CD14-positive monocyte (primary cell): Measurements from ENCODE around the gene PRM2. TPM values are rescaled to one million over a fixed set of nuclear protein-coding genes. Genes with fewer than 3 reads are reported as not detected.

Experiments
- DNase-seq, 3 donors: peaks; one replicate each; pipeline ENCODE4 v3.0.0-alpha.2; 2011 to 2022
- H2AFZ ChIP-seq: 2 replicates; pipeline ENCODE4 v1.6.0; 2012; ENCODE audit warnings: mild to moderate bottlenecking, low read depth, low read length, inconsistent platforms; ENCODE audit not compliant: insufficient read depth, poor library complexity, severe bottlenecking
- H3K27ac ChIP-seq, 2 donors: 1 replicate in 1 of 2; 2 replicates in 1 of 2; pipeline ENCODE4 v1.5.1; 2012 to 2013; ENCODE audit warnings: low read length in 2 of 2, control low read depth in 1 of 2, inconsistent platforms in 1 of 2, low read depth in 1 of 2, mild to moderate bottlenecking in 1 of 2
- H3K27me3 ChIP-seq, 2 donors: one replicate each; pipeline versions ENCODE4 v1.6.0 to v1.6.1; 2011 to 2013; ENCODE audit warnings: low read length in 2 of 2; ENCODE audit not compliant: control insufficient read depth in 2 of 2, insufficient read depth in 2 of 2
- H3K36me3 ChIP-seq, 2 donors: replicated peaks in 1 of 2; 1 replicate in 1 of 2; 2 replicates in 1 of 2; pipeline versions ENCODE4 v1.5.1 to v1.6.1; 2012 to 2013; ENCODE audit warnings: low read length in 2 of 2, control low read depth in 1 of 2, inconsistent platforms in 1 of 2, mild to moderate bottlenecking in 1 of 2; ENCODE audit not compliant: insufficient read depth in 2 of 2, control insufficient read depth in 1 of 2
- H3K4me1 ChIP-seq, 2 donors: 1 replicate in 1 of 2; 2 replicates in 1 of 2; pipeline versions ENCODE4 v1.5.1 to v1.6.1; 2012 to 2013; ENCODE audit warnings: low read length in 2 of 2, control low read depth in 1 of 2, inconsistent platforms in 1 of 2, mild to moderate bottlenecking in 1 of 2, moderate library complexity in 1 of 2; ENCODE audit not compliant: insufficient read depth in 2 of 2, control insufficient read depth in 1 of 2
- H3K4me2 ChIP-seq: replicated peaks from 2 replicates; pipeline ENCODE3; 2012; ENCODE audit warnings: low read length, moderate library complexity, mild to moderate bottlenecking; ENCODE audit not compliant: poor library complexity, severe bottlenecking; ENCODE audit errors: extremely low read depth
- H3K4me3 ChIP-seq, 3 experiments: fragments of 200-600 bp in 1 of 3; sonication (generic) in 1 of 3; replicated peaks in 1 of 3; 1 replicate in 2 of 3; 2 replicates in 1 of 3; pipeline ENCODE4 v1.5.1; 2011 to 2013; ENCODE audit warnings: low read length in 3 of 3, mild to moderate bottlenecking in 3 of 3, control low read depth in 2 of 3, low read depth in 2 of 3, inconsistent platforms in 1 of 3, moderate library complexity in 1 of 3
- H3K79me2 ChIP-seq: 2 replicates; pipeline ENCODE4 v1.6.0; 2012; ENCODE audit warnings: mild to moderate bottlenecking, control low read depth, inconsistent platforms, low read length, moderate library complexity; ENCODE audit not compliant: insufficient read depth
- H3K9ac ChIP-seq: 2 replicates; pipeline ENCODE4 v1.6.0; 2017; ENCODE audit warnings: low read length, mild to moderate bottlenecking; ENCODE audit not compliant: insufficient read depth, poor library complexity, severe bottlenecking
- H3K9me3 ChIP-seq, 2 donors: replicated peaks in 1 of 2; 1 replicate in 1 of 2; 2 replicates in 1 of 2; pipeline versions ENCODE4 v1.5.1 to v1.6.1; 2012 to 2013; ENCODE audit warnings: low read length in 2 of 2, control low read depth in 1 of 2; ENCODE audit not compliant: control insufficient read depth in 1 of 2, insufficient read depth in 1 of 2
- H4K20me1 ChIP-seq: 2 replicates; pipeline ENCODE4 v1.6.0; 2012; ENCODE audit warnings: mild to moderate bottlenecking, low read length, control low read depth, moderate library complexity; ENCODE audit not compliant: insufficient read depth
- H3K27ac Mint-ChIP-seq, 7 donors: one replicate each; pipeline ENCODE4 v1.8.0; 2020; ENCODE audit warnings: mild to moderate bottlenecking in 7 of 7, mixed read lengths in 7 of 7, moderate library complexity in 6 of 7, inconsistent platforms in 2 of 7
- H3K27me3 Mint-ChIP-seq, 3 donors: one replicate each; pipeline ENCODE4 v1.8.0; 2021 to 2022; ENCODE audit warnings: low read depth in 3 of 3, mild to moderate bottlenecking in 3 of 3, mixed read lengths in 3 of 3, moderate library complexity in 3 of 3, inconsistent platforms in 1 of 3
- H3K36me3 Mint-ChIP-seq, 2 donors: one replicate each; pipeline ENCODE4 v1.8.0; 2020; ENCODE audit warnings: mixed read lengths in 2 of 2, inconsistent platforms in 1 of 2, mild to moderate bottlenecking in 1 of 2
- H3K4me1 Mint-ChIP-seq: one replicate; pipeline ENCODE4 v1.8.0; 2020; ENCODE audit warnings: mild to moderate bottlenecking, mixed read lengths
- H3K4me3 Mint-ChIP-seq, 2 donors: one replicate each; pipeline ENCODE4 v1.8.0; 2020; ENCODE audit warnings: mild to moderate bottlenecking in 2 of 2, mixed read lengths in 2 of 2, moderate library complexity in 1 of 2
- H3K9me3 Mint-ChIP-seq, 7 donors: one replicate each; pipeline ENCODE4 v1.8.0; 2020 to 2022; ENCODE audit warnings: mixed read lengths in 7 of 7, mild to moderate bottlenecking in 6 of 7, moderate library complexity in 6 of 7, inconsistent platforms in 2 of 7
- WGBS: methylation state at CpG from one replicate; pipeline ENCODE4 v1.1.5; 2013; ENCODE audit warnings: missing lambda C conversion rate; ENCODE audit not compliant: insufficient coverage; 5-methylcytosine and 5-hydroxymethylcytosine counted together
- intact Hi-C, 2 donors: fragments of 100-400 bp; cut with micrococcal nuclease; formaldehyde crosslinking; loops; one replicate each; pipeline versions ENCODE4 v1.15.0 to v1.15.1; 2023
- polyA plus RNA-seq, 3 donors: library from polyadenylated mRNA; depleted of rRNA in 1 of 3; unstranded in 2 of 3; stranded (reverse) in 1 of 3; fragments of 300-500 nt in 2 of 3; fragments of >200 nt in 1 of 3; fragmentation: Illumina TruSeq in 2 of 3; gene quantifications; 1 replicate in 2 of 3; 2 replicates in 1 of 3; pipeline ENCODE4 v1.2.3, GENCODE V29; 2012 to 2021
- TF ChIP-seq, protein P1 (sequence below): fragments of 200-600 bp; IDR thresholded peaks from one replicate; pipeline ENCODE4 v1.8.0; 2022; ENCODE audit warnings: antibody characterized with exemption, mild to moderate bottlenecking

Gene PRM2
- polyA plus RNA-seq, 3 donors, result not detected

GRCh38 chr16:11236461-11237254 lies 39.6 kb downstream of the PRM2 start:
- intact Hi-C loops, result no loop called here
- 74% methylated on average over 8 of the region's 10 CpGs for WGBS
- DNase-seq, result peak; percentile 75 to 85 (median 82)
- Histone ChIP-seq H3K27me3 (no peaks in the 10 kb centered on the region), H2AFZ (no peak overlapping the region), H3K27ac (no peak overlapping the region), H3K4me3 (no peak overlapping the region), H3K4me1 (peaks cover 40 to 44% of the 10 kb centered on the region in 2 donors), H3K4me2 (no peak overlapping the region), H3K79me2 (no peaks in the 10 kb centered on the region), H3K9ac (no peak overlapping the region), H4K20me1 (no peaks in the 10 kb centered on the region), H3K9me3 (no peaks in the 10 kb centered on the region), H3K36me3 (no peaks in the 10 kb centered on the region)
- Mint-ChIP-seq H3K36me3 (no peaks in the 10 kb centered on the region), H3K4me3 (no peak overlapping the region), H3K4me1 (peaks cover 47% of the 10 kb centered on the region), H3K27me3 (peaks cover 6 to 8% (median 7%) of the 10 kb centered on the region in 3 donors), H3K27ac (peak overlapping the region; percentile 27 to 83 (median 74)), H3K9me3 (peaks cover 0 to 3% (median 0%) of the 10 kb centered on the region in 7 donors)
- TF ChIP-seq, protein P1, sequence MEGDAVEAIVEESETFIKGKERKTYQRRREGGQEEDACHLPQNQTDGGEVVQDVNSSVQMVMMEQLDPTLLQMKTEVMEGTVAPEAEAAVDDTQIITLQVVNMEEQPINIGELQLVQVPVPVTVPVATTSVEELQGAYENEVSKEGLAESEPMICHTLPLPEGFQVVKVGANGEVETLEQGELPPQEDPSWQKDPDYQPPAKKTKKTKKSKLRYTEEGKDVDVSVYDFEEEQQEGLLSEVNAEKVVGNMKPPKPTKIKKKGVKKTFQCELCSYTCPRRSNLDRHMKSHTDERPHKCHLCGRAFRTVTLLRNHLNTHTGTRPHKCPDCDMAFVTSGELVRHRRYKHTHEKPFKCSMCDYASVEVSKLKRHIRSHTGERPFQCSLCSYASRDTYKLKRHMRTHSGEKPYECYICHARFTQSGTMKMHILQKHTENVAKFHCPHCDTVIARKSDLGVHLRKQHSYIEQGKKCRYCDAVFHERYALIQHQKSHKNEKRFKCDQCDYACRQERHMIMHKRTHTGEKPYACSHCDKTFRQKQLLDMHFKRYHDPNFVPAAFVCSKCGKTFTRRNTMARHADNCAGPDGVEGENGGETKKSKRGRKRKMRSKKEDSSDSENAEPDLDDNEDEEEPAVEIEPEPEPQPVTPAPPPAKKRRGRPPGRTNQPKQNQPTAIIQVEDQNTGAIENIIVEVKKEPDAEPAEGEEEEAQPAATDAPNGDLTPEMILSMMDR, result no peak

- H3K79me2 ChIP-seq, result no peaks in the 10 kb centered on the region
- peaks cover 4 to 11% (median 7%) of the 10 kb centered on the region in 3 donors for H3K27me3 Mint-ChIP-seq
- no peaks in the 10 kb centered on the region for H3K36me3 ChIP-seq
- no peaks in the 10 kb centered on the region for H4K20me1 ChIP-seq
- H3K9me3 ChIP-seq, result no peaks in the 10 kb centered on the region
- peaks cover 47% of the 10 kb centered on the region for H3K4me1 Mint-ChIP-seq
- H3K27me3 ChIP-seq, result no peaks in the 10 kb centered on the region
- no peak overlapping the region for H3K27ac ChIP-seq
- intact Hi-C loops, result no loop called here
- H3K9me3 Mint-ChIP-seq, result peaks cover 0 to 3% (median 0%) of the 10 kb centered on the region in 7 donors
- WGBS, result 0% methylated on average over 2 of the region's 5 CpGs
- no peak overlapping the region for H3K4me3 Mint-ChIP-seq
- H3K4me2 ChIP-seq, result no peak overlapping the region
- DNase-seq, result no peak
- H3K4me3 ChIP-seq, result no peak overlapping the region
- TF ChIP-seq, protein P1, result no peak
- H3K27ac Mint-ChIP-seq, result peak overlapping the region in 2 of 7 donors; percentile 23 to 82
- H3K9ac ChIP-seq, result no peak overlapping the region
- no peak overlapping the region for H2AFZ ChIP-seq
- H3K36me3 Mint-ChIP-seq, result no peaks in the 10 kb centered on the region
- H3K4me1 ChIP-seq, result peaks cover 40 to 44% of the 10 kb centered on the region in 2 donors
Observed at GRCh38 chr16:11235703-11235991, 40.6 kb downstream of the PRM2 start.
